IPS-18a (cell line): ENCODE measurements around the gene TRAPPC2L.

Experiments
- H3K27ac ChIP-seq: one replicate; pipeline ENCODE4 v1.5.1; 2013; ENCODE audit warnings: low read length
- H3K27me3 ChIP-seq: one replicate; pipeline ENCODE4 v1.6.1; 2013; ENCODE audit warnings: mild to moderate bottlenecking, low read length; ENCODE audit not compliant: control insufficient read depth, insufficient read depth
- H3K36me3 ChIP-seq: one replicate; pipeline ENCODE4 v1.6.1; 2013; ENCODE audit warnings: low read depth, low read length; ENCODE audit not compliant: control insufficient read depth
- H3K4me1 ChIP-seq: one replicate; pipeline ENCODE4 v1.6.1; 2013; ENCODE audit warnings: low read depth, low read length; ENCODE audit not compliant: control insufficient read depth
- H3K4me3 ChIP-seq: one replicate; pipeline ENCODE4 v1.5.1; 2013; ENCODE audit warnings: low read length
- H3K9ac ChIP-seq: one replicate; pipeline ENCODE4 v1.6.1; 2013; ENCODE audit warnings: mild to moderate bottlenecking, low read length, moderate library complexity
- H3K9me3 ChIP-seq: one replicate; pipeline ENCODE4 v1.6.1; 2013; ENCODE audit warnings: low read depth, low read length; ENCODE audit not compliant: control insufficient read depth

Gene TRAPPC2L

DNA sequence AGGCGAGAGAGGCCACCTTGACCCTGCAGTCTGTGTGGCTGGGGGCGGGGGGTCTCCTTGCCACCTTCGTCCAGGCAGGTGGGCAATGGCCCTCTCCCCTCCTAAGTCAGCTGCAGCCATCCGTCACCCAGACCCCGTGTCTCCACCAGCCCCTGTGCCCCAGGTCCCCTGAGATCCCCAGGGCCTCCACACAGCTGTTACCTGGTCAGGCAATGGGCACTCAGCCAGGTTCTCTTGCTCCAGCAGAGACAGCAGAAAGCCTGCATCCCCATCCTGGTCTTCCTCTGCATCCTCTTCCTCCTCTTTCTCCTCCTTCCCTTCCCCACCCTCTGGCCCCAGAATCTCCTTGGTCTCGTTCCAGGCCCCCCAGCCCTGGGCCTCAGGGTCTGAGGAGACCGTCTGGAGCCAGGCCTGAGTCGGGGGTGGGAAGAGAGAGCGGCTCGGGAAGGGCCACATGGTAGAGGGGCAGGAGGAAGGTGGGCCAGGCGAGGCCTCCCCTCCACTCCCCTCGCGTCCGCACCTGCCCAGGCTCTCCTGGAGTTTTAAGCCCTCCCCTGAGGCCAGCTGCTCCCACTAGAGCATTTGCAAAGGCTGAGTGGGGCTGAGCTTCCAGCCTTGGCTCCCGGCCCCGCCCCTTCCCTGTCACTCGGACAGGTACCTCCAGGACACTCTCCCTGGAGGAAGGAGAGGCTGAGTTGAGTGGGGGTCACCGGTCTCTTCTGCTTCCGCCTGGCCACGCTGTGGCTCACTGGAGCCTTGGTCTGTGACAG lies 9.4 kb downstream of the TRAPPC2L start, which contains the start of gene PABPN1L:
Gene PABPN1L (minus strand): TSS at position 510 of the 770 bp plus-strand sequence. CDS start 54 bp downstream, at position 456.
- no peak within 1 kb of the TSS for H3K27ac ChIP-seq
- no peak within 1 kb of the TSS for H3K9ac ChIP-seq
- no peaks in the 10 kb centered on the region for H3K4me1 ChIP-seq
- H3K27me3 ChIP-seq, result no peaks in the 10 kb centered on the region
- H3K36me3 ChIP-seq, result peaks cover 5% of the 10 kb centered on the region
- H3K4me3 ChIP-seq, result no peak within 1 kb of the TSS
- H3K9me3 ChIP-seq, result no peaks in the 10 kb centered on the region

DNA sequence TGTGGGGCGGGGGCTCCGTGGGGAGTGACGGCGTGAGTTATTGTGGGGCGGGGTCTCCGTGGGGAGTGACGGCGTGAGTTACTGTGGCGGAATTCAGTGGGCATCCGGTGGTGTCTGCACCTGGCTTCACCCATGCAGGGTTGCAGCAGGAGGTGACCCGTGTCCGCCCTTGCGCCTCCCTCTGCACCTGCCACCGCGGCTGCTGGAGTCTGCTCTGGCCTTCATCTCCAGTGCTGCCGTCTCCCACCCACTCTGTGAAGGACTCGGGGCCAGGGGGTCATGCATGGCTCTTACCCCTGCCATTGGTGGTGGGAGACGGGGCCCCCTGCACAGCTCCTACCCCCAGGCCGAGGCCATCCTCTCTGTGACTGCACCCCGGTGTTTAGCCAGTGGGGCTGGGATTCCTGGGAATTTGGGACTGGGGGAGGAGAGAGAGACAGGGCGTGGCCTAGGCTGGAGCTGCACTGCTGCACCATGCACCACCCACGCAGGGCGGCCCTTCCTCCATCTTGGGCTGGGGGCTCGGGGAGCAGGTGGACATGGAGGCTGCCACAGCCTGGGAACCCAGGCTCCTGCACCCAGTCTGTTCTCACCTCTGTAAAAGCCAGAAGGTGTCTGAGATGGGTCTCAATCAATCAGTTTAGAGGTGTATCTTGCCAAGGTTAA lies 10.8 kb downstream of the TRAPPC2L start:
- Histone ChIP-seq H3K4me1 (no peaks in the 10 kb centered on the region), H3K9me3 (no peaks in the 10 kb centered on the region)

DNA sequence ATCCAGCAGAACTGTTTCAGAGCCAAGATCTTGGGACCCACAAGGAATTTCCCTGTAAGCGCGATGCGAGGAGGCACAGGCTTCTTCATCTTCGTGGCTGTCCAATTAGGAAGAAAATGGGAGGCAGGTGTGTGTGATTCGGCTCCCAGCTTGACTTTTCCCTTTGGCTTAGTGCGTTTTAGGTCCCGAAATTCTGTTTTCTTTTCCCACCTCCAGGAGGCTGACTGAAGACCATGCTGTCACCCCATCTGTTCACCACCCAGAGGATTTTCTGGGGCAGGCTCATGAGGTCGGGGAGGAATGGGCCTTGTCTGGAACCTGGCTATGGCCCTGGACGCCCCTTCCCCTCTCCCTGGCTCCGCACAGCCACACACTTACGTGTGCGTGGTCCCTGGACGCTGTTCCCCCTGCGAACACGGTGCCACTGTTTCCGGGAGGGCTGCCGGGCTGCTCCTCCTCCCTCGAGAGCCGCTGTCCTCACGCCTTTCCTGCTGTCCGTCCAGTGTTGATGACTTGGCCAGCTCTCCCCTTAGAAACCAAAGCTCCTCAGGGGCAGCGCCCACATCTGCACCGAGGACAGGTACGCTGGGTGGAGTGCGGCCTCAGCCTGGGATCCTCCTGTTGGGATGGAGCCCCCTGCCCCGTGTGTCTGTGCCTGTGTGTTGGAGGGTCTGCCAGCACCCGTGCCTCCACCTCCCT lies 12.2 kb downstream of the TRAPPC2L start:
- Histone ChIP-seq H3K4me3 (no peak overlapping the region), H3K27me3 (no peaks in the 10 kb centered on the region), H3K9ac (no peak overlapping the region), H3K36me3 (no peaks in the 10 kb centered on the region), H3K4me1 (no peaks in the 10 kb centered on the region), H3K9me3 (no peaks in the 10 kb centered on the region), H3K27ac (no peak overlapping the region)

More for the DNA sequence above, 10.8 kb downstream of the TRAPPC2L start:
- no peaks in the 10 kb centered on the region for H3K27me3 ChIP-seq
- H3K4me3 ChIP-seq, result no peak overlapping the region
- no peaks in the 10 kb centered on the region for H3K36me3 ChIP-seq
- no peak overlapping the region for H3K9ac ChIP-seq
- no peak overlapping the region for H3K27ac ChIP-seq

DNA sequence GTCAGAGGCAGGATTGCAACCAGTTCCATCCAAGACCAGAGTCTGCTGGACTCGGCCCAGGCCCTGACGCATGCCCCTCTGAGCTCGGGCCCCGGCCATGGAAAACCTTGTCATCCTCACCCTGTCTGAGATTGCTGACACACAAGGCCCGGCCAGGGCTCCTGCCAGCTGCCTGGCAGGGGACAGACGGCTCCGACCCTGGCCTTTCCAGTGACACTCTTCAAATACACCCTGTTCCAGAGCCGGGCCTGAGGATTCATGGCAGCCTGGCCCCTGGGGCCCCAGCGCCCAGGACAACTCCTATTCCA lies 12.7 kb downstream of the TRAPPC2L start:
- H3K9ac ChIP-seq, result no peak overlapping the region
- no peaks in the 10 kb centered on the region for H3K36me3 ChIP-seq
- H3K27ac ChIP-seq, result no peak overlapping the region
- no peaks in the 10 kb centered on the region for H3K4me1 ChIP-seq
- no peak overlapping the region for H3K4me3 ChIP-seq
- H3K27me3 ChIP-seq, result no peaks in the 10 kb centered on the region
- no peaks in the 10 kb centered on the region for H3K9me3 ChIP-seq

DNA sequence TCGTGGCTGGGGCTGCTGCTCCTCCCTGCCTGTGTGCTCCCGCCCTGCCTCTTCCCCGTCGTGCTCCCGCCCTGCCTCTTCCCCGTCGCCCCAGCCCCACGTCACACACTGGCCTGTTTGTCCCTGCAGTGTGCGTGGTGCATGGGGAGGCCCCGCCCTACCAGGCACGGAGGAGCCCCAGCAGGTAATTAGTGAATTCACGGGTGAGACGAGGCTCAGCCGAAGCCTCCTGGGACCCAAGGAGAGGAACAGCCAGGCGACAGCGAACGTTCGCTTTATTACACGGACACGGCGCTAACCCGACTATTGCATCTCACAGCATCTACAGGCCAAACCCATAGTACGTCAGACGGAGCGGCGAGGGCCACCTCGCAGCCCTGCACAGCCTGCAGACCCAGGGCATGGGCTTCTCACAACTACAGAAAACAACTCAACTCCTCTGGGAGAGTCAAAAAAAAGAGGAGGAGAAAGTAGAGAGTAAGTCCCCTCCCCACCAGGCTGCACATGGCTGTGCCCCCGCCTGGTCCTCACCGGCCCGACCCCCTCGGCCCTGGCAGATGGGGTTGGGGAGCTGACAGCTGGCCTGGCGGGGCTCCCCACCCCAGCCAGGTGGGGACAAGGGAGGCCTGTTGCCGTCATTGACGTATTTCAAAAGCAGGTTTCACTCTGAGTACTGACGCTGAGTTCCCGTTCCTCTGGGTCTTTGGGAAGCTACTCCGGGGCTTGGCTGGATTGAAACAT lies 13.9 kb downstream of the TRAPPC2L start:
- H3K4me3 ChIP-seq, result no peak overlapping the region
- H3K4me1 ChIP-seq, result no peaks in the 10 kb centered on the region
- H3K9ac ChIP-seq, result no peak overlapping the region
- no peaks in the 10 kb centered on the region for H3K36me3 ChIP-seq
- H3K9me3 ChIP-seq, result no peaks in the 10 kb centered on the region
- H3K27ac ChIP-seq, result no peak overlapping the region
- no peaks in the 10 kb centered on the region for H3K27me3 ChIP-seq

DNA sequence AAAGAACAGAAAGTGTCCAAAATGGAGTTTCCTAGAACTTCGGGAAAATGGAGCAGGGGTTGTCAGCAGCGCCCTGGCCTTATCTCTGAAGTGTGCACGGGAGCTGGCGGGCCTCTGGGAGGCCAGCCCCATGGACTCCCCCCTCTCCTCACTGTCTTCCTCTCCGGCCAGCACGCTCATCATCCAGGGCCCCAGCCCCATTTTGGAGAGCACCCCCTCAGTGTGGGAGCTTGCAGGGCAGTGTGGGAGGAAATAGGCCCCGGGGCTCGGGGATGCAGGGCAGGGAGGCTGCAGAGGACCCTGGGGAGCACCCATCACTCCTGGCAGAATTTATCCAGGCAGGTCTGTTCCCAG lies 14.4 kb downstream of the TRAPPC2L start:
- Histone ChIP-seq H3K27me3 (no peaks in the 10 kb centered on the region), H3K36me3 (no peaks in the 10 kb centered on the region), H3K27ac (no peak overlapping the region), H3K4me3 (no peak overlapping the region), H3K4me1 (no peaks in the 10 kb centered on the region), H3K9me3 (no peaks in the 10 kb centered on the region), H3K9ac (no peak overlapping the region)

DNA sequence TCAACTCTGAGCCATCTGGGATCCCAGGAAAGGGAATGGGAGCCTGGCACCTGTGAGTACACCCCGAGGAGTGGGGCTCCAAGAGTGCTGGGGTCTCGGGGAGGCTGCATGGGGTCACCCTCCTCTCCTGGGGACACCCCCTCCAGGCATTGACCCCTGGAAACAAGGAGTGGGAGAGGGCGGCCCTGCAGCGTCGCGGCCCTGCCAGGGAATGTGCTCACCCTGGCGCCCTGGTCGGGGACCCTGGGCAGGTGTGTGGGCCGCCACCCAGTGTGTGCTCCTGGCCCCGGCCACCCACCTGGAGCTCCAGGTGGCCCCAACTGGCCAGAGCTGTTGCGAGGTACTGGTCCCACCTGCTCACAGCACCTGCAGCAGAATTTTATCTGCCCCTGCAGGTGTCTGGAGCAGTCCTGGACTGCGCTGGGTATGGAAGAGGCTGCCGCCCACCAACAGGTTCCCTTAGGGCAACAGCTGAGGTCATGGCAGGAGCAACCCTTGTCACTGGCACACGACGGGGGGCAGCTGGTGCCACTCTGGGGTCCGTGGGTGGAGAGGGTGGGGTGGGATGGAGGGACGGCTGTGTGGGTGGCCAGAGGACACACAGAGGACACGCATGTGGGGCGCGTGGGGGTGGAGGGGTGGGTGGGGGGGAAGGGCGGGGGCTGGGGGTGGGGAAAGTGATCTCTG lies 14.9 kb downstream of the TRAPPC2L start:
- H3K9ac ChIP-seq, result no peak overlapping the region
- no peaks in the 10 kb centered on the region for H3K27me3 ChIP-seq
- H3K36me3 ChIP-seq, result no peaks in the 10 kb centered on the region
- no peaks in the 10 kb centered on the region for H3K9me3 ChIP-seq
- H3K27ac ChIP-seq, result no peak overlapping the region
- H3K4me1 ChIP-seq, result no peaks in the 10 kb centered on the region
- H3K4me3 ChIP-seq, result no peak overlapping the region

DNA sequence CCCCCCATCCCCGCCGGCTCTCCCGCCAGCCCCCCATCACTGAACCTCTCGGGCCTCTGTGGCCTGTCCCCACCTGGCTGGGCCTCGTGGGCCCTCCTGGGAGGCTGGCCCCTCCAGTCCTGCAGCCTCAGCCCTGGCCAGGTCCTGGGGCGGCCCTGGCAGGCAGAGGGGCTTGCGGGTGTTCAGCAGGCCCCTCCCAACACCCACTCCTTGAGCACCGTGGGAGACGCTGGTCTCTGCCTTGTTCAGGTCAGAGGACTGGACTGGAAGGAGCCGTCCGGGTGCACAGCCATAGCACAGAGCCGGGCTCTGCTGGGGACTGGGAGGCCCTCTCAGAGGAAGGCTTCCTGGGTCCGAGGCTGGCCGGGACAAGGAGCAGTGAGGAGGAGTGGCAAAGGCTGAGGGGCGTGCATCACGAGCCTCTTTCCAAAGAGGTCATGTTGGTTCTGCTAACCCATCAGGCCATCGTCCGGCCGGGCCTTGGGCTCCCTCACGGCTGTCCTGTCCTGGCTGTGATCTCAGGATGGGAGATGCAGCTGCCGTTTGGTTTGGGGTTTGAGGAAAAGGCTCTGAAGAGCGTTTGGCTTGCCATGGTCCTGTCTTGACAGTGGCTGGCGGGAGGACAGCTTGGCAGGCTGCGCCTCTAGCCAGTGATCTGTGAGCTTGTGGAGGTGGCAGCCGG lies 15.9 kb downstream of the TRAPPC2L start:
- H3K27ac ChIP-seq, result no peak overlapping the region
- H3K9ac ChIP-seq, result no peak overlapping the region
- H3K27me3 ChIP-seq, result no peaks in the 10 kb centered on the region
- no peaks in the 10 kb centered on the region for H3K4me1 ChIP-seq
- H3K36me3 ChIP-seq, result no peaks in the 10 kb centered on the region
- no peaks in the 10 kb centered on the region for H3K9me3 ChIP-seq
- no peak overlapping the region for H3K4me3 ChIP-seq

DNA sequence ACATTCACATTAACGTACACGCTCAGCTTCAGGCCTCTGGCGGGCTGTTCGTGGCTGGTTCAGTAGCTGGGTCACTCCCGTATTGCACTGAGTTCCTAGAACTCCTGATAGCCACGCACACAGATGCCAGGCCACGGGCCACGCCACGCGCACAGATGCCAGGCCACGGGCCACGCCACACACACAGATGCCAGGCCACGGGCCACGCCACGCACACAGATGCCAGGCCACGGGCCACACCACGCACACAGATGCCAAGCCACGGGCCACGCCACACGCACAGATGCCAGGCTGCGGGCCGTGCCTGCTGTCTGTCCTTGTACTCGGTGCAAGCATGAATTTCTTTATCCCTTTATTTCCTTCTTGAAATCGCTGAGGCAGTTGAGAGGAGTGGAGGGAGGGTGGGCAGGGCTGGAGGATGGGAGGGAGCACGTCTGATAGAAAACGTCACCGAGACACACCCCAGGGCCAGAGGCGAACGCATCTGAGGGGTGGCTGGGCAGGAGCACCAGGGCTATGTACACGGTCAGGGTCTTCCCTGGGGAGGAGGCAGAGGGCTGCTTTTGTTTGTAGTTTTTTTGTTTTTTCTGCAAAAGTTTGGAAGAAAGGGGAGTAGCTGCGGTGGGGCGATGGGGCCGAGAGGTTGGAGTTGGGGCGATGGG lies 18.1 kb downstream of the TRAPPC2L start:
- Histone ChIP-seq H3K4me1 (no peaks in the 10 kb centered on the region), H3K27ac (no peak overlapping the region), H3K9me3 (no peaks in the 10 kb centered on the region), H3K36me3 (no peaks in the 10 kb centered on the region), H3K27me3 (no peaks in the 10 kb centered on the region), H3K4me3 (no peak overlapping the region), H3K9ac (no peak overlapping the region)

DNA sequence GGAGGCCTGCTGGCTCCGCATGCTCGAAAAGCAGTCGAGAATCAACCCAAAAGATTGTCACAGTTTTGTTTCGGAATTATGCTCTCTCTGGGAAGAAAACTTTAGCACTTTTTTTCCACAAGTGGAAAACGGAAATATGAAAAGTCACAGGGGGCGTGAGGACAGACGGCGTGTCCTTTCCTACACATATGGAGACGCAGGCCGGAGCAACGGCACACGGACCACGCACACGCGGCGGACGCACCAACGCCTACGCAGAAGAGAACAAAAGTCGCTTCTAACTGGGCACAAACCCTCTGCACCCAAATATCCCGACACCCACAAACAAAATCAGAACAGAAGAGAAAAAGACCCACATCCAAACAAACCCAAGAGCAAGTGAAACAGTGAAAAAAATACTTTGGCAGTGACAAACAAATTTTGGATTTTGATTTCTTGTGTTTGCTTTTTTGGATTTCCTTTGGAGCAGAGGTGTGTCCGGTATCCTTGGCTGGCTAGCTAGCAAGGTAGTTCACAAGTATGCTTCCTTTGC lies 18.8 kb downstream of the TRAPPC2L start:
- H3K9me3 ChIP-seq, result no peaks in the 10 kb centered on the region
- H3K4me1 ChIP-seq, result no peaks in the 10 kb centered on the region
- H3K36me3 ChIP-seq, result no peaks in the 10 kb centered on the region
- H3K4me3 ChIP-seq, result no peak overlapping the region
- H3K27me3 ChIP-seq, result no peaks in the 10 kb centered on the region
- H3K9ac ChIP-seq, result no peak overlapping the region
- H3K27ac ChIP-seq, result no peak overlapping the region
